HepG2 (cell line): ENCODE measurements around the gene PSMD6.

Source experiments
- CBX1 ChIP-seq: IDR thresholded peaks from one replicate; pipeline ENCODE4 v1.6.1; 2016; ENCODE audit warnings: antibody characterized with exemption, low read depth
- CTCF ChIP-seq: sonication (generic); formaldehyde crosslinking; IDR thresholded peaks from 2 replicates; pipeline ENCODE4 v1.5.0; 2020; ENCODE audit warnings: mild to moderate bottlenecking, missing genetic modification reagents, moderate library complexity
- FOXO4 ChIP-seq: sonication (generic); formaldehyde crosslinking; conservative IDR thresholded peaks from 2 replicates; pipeline ENCODE4 v1.8.1; 2023; ENCODE audit warnings: missing genetic modification reagents
- NFRKB ChIP-seq: fragments of 450-650 bp; IDR thresholded peaks from 2 replicates; pipeline ENCODE4 v1.6.1; 2017
- TBX2 ChIP-seq: sonication (generic); formaldehyde crosslinking; IDR thresholded peaks from 2 replicates; pipeline ENCODE4 v1.5.0; 2020; ENCODE audit warnings: missing genetic modification reagents, mild to moderate bottlenecking, borderline replicate concordance
- ZXDC ChIP-seq: sonication (generic); formaldehyde crosslinking; IDR thresholded peaks from 2 replicates; pipeline ENCODE4 v1.5.0; 2020; ENCODE audit warnings: mild to moderate bottlenecking, missing genetic modification reagents

DNA sequence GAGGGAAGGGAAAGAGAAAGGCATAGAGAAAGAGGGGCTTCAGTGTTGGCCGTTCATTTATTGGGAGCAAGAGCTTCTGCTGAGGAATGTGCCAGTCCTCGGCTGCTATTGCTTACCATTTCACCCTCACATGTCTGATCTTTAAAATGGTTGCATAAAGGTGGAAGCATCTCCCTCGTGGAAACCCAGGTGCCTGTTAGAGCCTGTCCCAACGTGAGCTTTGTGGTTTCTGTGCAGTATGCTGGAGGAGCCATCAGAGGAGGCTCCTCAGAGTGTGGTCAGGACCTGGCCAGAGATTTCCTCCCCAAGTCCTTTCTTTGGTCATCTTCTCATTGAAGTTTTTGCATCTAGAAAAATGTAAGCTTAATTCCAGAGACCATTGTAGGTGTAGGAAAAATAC is 34.4 kb downstream of the PSMD6 start:
- TF ChIP-seq TBX2: no peak
- no peak for TF ChIP-seq NFRKB
- no peak for TF ChIP-seq ZXDC (CRISPR knock-in tag)
- no peak for TF ChIP-seq CTCF (CRISPR knock-in tag)
- no peak for TF ChIP-seq FOXO4 (CRISPR knock-in tag)
- TF ChIP-seq CBX1: no peak
